Stimulated activated CD4-positive, alpha-beta T cell treated with anti-CD3 and anti-CD28 coated beads, Interleukin-15, amount 100 ng/mL, for 48 hours (primary cell): ENCODE results near the gene CHCHD5.

ENCODE experiments used
- DNase-seq, 2 donors: peaks; one replicate each; pipeline ENCODE4 v3.0.0-alpha.2; 2020; ENCODE audit warnings: low read depth in 2 of 2

Gene CHCHD5

DNA sequence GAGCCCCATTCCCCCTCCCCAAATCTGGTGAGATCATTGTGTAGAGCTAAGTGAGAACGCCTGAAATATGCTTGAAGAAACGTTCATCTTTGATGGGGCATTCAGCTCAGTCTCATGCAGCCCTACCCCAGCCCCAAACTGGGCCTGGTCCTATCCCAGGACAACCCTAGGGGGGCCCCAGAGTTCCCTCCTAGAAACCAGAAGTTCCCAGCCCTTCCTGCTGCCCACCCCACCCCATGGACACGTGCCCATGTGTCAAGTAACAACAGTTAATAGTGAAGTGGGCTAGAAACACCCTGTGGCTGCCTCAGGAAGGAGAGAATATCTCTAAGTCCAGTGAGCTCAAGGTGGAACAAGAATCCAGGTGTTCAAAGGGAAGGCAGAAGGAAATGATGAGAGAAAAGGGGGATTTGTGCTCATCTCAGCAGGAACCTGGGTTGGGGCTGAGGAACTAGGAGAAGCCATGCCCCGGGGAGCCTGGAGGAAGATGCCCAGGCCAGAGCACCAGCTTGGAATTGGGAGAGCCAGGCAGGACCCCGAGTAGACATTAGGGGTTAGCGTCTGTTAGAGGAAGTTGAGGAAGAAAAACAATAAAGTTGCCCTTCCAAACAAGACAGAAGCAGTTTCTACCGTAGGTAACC lies 41.2 kb downstream of the CHCHD5 start:
- DNase-seq, result no peak

DNA sequence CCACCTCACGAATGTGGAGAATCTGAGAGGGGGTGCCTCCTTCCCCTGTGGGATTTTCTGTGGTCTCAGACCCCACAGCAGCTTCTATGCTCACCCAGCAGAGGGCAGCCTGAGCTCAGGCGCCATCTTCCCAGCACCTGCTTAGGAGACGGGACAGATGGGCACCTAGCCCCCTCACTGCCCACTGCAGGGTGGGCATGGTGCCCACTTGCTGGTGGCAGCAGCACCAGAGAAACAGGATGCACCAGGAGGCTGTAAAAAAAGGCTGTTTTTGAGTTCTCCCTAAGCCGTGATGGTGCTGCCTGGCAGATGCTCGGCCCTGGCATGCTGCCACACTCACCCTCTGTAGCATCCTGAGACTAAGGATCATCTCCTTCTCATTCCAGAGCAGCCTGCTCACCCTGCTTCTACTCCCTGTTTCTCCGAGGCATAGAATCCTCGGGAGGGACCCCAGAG lies 42.2 kb downstream of the CHCHD5 start:
- peak in 1 of 2 donors; percentile 49 for DNase-seq

DNA sequence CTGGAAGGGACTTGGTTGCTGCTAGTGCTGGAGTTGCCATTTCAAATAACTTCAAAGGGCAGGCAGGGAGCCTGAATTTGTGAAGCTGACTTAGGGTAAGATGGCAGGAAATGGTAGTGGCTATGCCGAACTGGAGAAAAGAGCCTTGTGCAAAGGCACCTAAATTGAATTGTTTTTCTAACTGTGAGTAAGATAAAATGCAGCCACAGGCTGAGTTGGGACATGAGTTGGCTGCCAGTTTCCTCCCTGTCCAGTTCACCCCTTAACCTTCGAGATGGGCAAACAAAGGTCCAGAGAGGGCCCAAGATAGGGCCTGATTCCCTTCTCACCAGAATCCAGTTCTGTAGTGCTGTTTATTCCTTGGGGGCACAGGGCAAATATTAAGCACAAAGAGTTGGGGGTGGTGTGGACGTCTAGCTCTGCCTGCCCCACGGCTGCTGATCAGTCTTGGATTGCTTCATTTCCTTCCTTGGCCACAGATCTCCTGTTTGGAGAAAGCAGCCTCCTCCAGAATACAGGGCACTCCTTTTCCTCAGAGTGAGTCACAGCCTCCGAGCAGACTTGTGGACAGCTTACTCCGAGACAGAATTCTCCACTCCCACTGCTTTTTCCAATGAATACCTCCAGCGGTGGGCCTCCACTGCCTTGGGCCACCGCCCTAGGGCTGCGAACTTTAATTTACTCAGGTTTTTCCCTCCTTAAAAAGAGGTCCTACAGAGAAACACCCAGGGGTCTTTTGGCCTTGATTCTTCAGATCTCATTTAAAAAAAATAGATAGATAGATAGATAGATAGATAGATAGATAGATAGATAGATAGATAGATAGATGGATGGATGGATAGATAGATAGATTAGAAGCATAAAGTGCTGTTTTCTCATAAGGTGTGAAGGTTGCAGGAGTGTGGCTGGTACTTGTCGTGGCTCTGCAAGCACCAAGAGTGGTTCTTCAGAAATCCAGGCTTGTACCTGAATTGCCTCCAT lies 42.9 kb downstream of the CHCHD5 start:
- no peak for DNase-seq

DNA sequence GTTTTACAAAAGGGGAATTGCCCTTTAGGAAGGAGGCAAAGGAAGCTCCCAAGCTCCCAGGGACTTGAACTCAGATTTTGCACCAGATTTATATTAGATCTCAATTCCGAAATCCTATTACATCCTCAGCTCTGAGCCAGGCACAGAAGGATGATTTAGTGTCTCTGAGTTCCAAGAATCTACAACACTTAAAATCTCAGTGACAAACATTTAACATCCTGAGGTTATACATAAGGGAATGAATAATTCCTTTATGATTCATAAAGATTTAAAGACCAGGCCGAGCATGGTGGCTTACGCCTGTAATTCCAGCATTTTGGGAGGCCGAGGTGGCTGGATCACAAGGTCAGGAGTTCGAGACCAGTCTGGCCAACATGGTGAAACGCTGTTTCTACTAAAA lies 44.8 kb downstream of the CHCHD5 start:
- DNase-seq, result no peak

DNA sequence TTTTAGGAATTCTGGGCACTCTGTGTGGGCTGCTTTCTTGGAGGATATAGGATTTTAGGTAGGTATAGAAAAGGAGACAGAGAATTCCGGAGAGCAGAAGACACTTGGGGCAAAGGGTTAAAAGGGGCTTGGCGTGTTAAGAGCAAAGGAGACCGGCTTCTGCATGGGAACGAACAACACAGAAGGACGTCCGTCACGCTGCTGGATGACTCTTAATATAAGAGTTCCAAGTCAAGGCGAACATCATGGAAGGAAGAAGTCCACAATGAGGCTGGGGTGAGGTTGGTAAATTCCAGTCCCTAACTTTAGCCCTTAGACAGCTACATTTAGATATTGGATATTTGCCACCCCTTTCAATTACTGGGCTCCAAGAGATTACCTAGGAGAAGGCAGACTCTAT lies 45.4 kb downstream of the CHCHD5 start:
- DNase-seq, result no peak

DNA sequence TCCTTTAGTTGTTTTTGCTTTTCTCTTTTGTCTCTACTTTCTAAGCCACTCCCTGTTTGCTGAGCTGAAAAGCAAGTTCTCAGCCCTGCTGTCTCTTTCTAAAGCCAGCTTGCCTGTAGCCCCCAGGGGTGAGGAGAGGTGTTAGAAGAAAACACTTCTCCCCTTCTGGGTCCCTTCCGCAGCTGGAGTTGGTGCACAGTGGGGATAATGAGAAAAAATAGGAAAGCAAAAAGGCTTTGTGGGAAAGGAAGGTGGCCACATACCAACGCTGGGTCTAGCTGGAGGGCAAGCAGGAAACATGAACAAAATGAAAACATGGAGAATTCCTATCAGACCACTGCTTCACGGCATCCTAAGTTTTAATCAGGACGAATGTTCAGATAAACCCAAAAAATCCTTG lies 45.9 kb downstream of the CHCHD5 start:
- no peak for DNase-seq

DNA sequence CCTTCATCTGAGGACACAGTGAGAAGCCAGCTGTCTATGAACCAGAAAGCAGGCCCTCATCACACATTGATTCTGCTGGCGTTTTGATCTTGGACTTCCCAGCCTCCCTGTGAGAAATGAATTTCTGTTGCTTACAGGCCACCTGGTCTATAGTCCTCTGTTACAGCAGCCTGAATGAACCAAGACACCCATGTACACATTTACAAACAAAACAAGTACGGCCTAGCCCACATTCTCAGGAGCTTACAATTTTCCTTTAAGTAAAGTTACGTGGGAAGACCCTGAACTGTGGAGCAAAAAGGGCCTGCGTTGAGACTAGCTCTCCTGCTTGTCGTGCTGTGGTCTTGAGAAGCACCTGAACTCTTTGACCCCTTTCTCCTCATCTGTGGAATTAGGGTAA lies 49.3 kb downstream of the CHCHD5 start:
- no peak for DNase-seq

DNA sequence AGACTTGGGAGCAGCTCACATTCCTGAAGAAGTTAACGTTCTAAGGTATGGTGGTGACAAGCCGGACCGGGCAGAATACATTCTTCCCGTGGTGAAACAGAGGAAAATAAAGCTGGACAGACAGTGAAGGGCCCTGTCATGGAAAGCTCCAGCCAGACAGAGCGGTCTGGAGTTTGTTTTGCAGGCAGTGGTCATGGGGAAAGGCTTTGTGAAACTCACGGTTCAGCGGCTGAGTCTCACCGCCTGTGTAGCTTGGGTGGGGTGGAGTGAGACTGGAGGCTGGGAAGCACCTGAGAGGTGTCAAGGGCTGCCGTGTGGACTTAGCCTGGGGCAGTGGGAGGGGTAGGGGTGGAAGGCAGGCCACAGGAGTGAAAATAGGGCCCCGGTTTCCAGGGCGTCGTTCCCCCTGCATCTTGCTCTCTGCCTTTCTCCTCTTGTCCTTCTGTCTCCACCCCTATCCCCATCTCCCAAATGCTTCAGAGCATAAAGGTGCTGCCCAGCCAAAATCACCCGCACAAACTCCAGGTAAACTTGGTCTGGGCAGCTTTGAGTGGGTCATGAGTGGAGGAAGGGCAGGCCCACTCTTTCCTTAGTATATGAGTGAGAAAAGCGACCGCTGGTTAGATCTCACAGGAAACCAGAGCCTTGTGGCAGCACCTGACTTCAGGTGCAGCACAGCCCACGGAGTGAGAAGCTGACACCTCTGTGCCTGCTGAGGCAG lies 49.9 kb downstream of the CHCHD5 start:
- no peak for DNase-seq

DNA sequence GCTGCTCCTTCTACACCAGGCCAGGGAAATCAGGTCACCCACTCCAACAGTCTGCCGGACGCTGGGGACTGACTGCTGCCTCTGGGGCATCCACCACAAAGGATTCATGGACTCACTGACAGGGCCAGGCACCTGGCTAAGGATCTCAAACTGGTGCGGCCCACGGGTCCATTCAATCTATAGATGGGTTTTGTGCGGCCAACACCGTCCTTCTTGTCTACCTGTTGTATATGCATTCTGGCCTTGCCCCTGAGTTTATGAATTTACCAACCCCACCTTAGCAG lies 50.4 kb downstream of the CHCHD5 start:
- no peak for DNase-seq

DNA sequence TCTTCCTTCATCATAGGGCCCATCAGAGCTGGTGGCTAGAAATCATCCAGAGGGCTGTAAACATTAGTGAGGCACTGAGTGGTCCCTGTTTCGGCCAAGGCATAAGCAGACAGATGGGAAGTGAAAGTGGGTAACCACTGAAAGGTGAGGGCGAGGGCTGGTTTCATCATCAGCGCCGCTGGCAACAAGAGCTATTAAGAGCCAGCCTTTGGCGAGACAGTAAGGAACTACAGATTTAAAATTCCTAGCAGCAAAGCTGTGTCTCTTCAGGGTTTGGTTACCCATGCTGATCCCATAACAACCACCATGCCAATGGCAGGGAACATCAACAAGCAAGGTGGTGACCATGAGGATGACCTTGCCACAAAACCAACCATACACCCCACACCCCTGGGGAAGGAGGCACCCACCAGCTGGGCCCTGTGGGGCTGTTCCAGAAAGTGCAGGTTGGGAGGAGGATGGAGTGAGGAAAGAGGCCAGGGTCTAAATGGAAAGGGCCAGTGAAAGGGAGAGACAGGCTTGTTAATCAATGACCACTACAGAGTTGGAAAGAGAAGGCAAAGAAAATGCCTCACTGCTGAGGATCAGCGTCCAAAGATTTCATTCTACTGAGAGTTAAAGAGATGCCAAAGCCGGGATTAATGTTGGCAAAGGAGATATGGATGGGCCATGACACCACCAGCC lies 52.3 kb downstream of the CHCHD5 start:
- peak in 1 of 2 donors; percentile 36 for DNase-seq

DNA sequence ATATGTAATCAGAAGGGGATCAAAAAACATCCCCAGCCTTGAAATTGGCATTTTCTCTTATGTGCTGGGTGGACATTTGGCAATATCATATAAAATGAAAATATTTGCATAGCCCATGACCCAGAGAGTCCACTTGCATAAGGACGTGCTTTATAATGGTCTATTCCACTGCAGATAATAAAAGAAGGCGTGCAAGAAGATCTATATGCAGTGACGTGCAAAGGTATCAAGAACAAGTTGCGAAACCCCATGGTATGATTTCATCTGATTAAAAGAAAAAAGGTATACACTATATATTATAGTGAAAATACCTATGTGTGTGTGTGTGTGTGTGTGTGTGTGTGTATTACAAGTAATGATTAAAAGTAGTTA lies 52.9 kb downstream of the CHCHD5 start:
- DNase-seq, result no peak
